ENCODE results near the gene GDPGP1.

GRCh38 chr15:90240856-90241255 is 6.8 kb downstream of the GDPGP1 start:
- TF ChIP-seq, protein P1, sequence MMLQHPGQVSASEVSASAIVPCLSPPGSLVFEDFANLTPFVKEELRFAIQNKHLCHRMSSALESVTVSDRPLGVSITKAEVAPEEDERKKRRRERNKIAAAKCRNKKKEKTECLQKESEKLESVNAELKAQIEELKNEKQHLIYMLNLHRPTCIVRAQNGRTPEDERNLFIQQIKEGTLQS (IDR thresholded peaks at IDR 0.05; ENCODE audit: borderline replicate concordance, extremely low read depth, low read depth, low read length): no peak
- TF ChIP-seq CBX3 (IDR thresholded peaks at IDR 0.05; ENCODE audit: borderline replicate concordance, low read depth) (no peak), POLR2A (IDR thresholded peaks at IDR 0.05; ENCODE audit: low read depth, low read length) (no peak)
